ENCODE measurements around the gene SSBP3.

The SSBP3 gene

DNA sequence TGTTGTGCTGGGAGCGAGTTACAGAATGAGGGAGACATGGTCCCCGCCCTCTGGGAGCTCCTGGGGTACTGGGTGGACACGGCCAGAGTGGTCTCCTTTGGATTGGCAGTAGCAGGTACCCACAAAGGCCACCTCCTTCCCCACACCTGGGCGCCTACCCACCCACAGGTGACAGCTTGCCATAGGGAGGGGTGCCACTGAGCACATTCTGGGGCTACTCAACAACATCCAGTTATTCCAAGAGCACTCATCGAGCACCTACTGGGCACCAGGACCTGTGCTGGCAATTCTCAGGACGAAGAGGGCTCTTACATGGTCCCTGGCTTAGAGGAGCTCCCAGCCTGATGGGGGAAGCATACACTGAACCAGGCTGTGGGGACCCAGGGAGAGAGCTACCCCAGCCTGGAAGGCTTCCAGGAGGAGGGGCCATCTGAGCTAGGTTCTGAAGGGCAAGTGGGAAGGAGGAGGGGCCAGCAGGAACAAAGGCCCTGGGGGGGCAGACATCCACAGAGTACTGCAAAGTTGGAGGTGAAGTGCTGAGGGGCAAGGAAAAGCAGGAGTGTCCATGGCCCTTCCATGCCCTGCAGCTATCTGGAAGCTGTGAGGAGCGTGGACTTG is 184.2 kb downstream of the SSBP3 start:
- TF ChIP-seq POLR2AphosphoS5 (IDR thresholded peaks at IDR 0.05; ENCODE audit: low read depth) (no peak), GABPA (IDR thresholded peaks at IDR 0.05; ENCODE audit: low read depth) (no peak), SPI1 (IDR thresholded peaks at IDR 0.05; ENCODE audit: borderline replicate concordance, low read depth) (no peak)
- TF ChIP-seq, protein P1, sequence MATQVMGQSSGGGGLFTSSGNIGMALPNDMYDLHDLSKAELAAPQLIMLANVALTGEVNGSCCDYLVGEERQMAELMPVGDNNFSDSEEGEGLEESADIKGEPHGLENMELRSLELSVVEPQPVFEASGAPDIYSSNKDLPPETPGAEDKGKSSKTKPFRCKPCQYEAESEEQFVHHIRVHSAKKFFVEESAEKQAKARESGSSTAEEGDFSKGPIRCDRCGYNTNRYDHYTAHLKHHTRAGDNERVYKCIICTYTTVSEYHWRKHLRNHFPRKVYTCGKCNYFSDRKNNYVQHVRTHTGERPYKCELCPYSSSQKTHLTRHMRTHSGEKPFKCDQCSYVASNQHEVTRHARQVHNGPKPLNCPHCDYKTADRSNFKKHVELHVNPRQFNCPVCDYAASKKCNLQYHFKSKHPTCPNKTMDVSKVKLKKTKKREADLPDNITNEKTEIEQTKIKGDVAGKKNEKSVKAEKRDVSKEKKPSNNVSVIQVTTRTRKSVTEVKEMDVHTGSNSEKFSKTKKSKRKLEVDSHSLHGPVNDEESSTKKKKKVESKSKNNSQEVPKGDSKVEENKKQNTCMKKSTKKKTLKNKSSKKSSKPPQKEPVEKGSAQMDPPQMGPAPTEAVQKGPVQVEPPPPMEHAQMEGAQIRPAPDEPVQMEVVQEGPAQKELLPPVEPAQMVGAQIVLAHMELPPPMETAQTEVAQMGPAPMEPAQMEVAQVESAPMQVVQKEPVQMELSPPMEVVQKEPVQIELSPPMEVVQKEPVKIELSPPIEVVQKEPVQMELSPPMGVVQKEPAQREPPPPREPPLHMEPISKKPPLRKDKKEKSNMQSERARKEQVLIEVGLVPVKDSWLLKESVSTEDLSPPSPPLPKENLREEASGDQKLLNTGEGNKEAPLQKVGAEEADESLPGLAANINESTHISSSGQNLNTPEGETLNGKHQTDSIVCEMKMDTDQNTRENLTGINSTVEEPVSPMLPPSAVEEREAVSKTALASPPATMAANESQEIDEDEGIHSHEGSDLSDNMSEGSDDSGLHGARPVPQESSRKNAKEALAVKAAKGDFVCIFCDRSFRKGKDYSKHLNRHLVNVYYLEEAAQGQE (IDR thresholded peaks at IDR 0.05; ENCODE audit: insufficient replicate concordance, low read depth) = no peak
- TF ChIP-seq, protein P2, sequence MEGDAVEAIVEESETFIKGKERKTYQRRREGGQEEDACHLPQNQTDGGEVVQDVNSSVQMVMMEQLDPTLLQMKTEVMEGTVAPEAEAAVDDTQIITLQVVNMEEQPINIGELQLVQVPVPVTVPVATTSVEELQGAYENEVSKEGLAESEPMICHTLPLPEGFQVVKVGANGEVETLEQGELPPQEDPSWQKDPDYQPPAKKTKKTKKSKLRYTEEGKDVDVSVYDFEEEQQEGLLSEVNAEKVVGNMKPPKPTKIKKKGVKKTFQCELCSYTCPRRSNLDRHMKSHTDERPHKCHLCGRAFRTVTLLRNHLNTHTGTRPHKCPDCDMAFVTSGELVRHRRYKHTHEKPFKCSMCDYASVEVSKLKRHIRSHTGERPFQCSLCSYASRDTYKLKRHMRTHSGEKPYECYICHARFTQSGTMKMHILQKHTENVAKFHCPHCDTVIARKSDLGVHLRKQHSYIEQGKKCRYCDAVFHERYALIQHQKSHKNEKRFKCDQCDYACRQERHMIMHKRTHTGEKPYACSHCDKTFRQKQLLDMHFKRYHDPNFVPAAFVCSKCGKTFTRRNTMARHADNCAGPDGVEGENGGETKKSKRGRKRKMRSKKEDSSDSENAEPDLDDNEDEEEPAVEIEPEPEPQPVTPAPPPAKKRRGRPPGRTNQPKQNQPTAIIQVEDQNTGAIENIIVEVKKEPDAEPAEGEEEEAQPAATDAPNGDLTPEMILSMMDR (IDR thresholded peaks at IDR 0.05; ENCODE audit: insufficient read depth, low read length) = no peak
- Histone ChIP-seq H3K27ac (replicated peaks) (no peak overlapping the region), H3K27me3 (ENCODE audit: insufficient read depth, poor library complexity, severe bottlenecking) (no peaks in the 10 kb centered on the region), H3K4me3 (replicated peaks; ENCODE audit: insufficient read depth, low read length) (no peak overlapping the region)
- DNase-seq (ENCODE audit: low read depth in 1 of 2, low spot score in 1 of 2) = no peak

- DNase-seq (ENCODE audit: low read depth in 1 of 2, low spot score in 1 of 2) = peak in 1 of 2 experiments; percentile 49
- H3K27me3 ChIP-seq (ENCODE audit: insufficient read depth, poor library complexity, severe bottlenecking) = no peaks in the 10 kb centered on the region
- H3K4me3 ChIP-seq (replicated peaks; ENCODE audit: insufficient read depth, low read length) = no peak overlapping the region
- peak overlapping the region; percentile 60 for H3K27ac ChIP-seq (replicated peaks)
- TF ChIP-seq SPI1 (IDR thresholded peaks at IDR 0.05; ENCODE audit: borderline replicate concordance, low read depth) (peak; percentile 62), POLR2AphosphoS5 (IDR thresholded peaks at IDR 0.05; ENCODE audit: low read depth) (no peak), GABPA (IDR thresholded peaks at IDR 0.05; ENCODE audit: low read depth) (no peak)
- TF ChIP-seq, protein P1 (IDR thresholded peaks at IDR 0.05; ENCODE audit: insufficient replicate concordance, low read depth) = no peak
- TF ChIP-seq, protein P2 (IDR thresholded peaks at IDR 0.05; ENCODE audit: insufficient read depth, low read length) = no peak
Observed at GRCh38 chr1:54221113-54221834, 184.9 kb downstream of the SSBP3 start.

DNA sequence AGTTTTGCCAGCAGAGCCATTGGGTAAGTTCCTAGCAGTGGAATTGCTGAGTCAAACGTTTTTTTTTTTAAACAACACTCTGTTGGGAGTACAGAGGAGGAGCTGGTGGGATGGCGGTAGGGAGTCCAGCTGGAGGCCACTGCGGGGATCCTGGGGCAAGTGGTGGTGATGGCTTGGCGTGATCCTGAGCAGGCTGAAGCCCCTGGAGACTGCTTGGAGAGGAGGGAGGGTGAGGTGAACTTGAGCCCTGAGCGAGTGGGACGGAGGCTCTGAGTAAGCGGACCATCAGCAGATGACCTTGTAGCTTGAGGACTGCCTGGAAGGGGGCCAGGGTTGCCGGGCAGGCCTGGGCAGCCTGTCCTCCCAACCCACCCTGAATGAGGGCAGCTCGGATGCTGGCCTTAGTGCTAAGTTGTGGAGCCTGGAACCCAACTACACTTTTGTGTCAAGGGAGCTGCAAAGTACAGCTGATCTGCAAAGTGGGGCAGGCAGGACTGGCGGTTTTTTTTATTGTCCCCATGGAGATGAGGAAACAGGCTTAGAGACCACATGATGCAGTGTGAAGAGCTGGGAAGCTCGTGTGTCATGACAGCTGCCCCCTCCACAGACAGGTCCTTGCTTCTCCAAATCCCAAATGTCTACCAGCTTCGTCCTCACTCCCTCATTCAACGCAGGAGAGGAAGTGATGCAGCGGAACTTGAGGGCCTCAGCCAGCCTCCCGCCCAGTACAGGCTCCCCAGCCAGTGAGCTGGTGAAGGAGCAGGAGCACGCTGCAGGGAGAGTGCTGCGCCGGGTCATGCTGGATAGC is 186.0 kb downstream of the SSBP3 start:
- DNase-seq (ENCODE audit: low read depth in 1 of 2, low spot score in 1 of 2) = peak; percentile 55 to 85
- Histone ChIP-seq H3K4me3 (replicated peaks; ENCODE audit: insufficient read depth, low read length) (no peak overlapping the region), H3K27ac (replicated peaks) (peak overlapping the region; percentile 60), H3K27me3 (ENCODE audit: insufficient read depth, poor library complexity, severe bottlenecking) (no peaks in the 10 kb centered on the region)
- TF ChIP-seq GABPA (IDR thresholded peaks at IDR 0.05; ENCODE audit: low read depth) (peak; percentile 67), POLR2AphosphoS5 (IDR thresholded peaks at IDR 0.05; ENCODE audit: low read depth) (peak; percentile 60; the same call in 1 of the 2 replicates), SPI1 (IDR thresholded peaks at IDR 0.05; ENCODE audit: borderline replicate concordance, low read depth) (peak; percentile 95)
- TF ChIP-seq, protein P2 (IDR thresholded peaks at IDR 0.05; ENCODE audit: insufficient read depth, low read length) = no peak
- TF ChIP-seq, protein P1 (IDR thresholded peaks at IDR 0.05; ENCODE audit: insufficient replicate concordance, low read depth) = peak; percentile 49

All from HL-60 (cell line).